A549 (cell line): Measurements from ENCODE around the gene WFIKKN1.

Experiments
- BHLHE40 ChIP-seq: IDR thresholded peaks from 2 replicates; pipeline ENCODE4 v1.6.1; 2012; ENCODE audit warnings: low read depth, low read length, inconsistent platforms
- EHMT2 ChIP-seq: fragments of 200-600 bp; sonication (generic); IDR thresholded peaks from 2 replicates; pipeline ENCODE4 v1.6.1; 2016; ENCODE audit warnings: antibody characterized with exemption, low read depth, mild to moderate bottlenecking, moderate library complexity
- EP300 ChIP-seq, 2 experiments: fragments of >200 bp; sonication (Bioruptor Twin); formaldehyde crosslinking; IDR thresholded peaks; 2 replicates in 1 of 2; 3 replicates in 1 of 2; pipeline ENCODE4 v1.6.1; 2016 to 2017
- FOSB ChIP-seq: fragments of 250-450 bp; sonication (Bioruptor Pico); IDR thresholded peaks from 2 replicates; pipeline ENCODE4 v1.5.0; 2020; ENCODE audit warnings: mild to moderate bottlenecking, moderate library complexity
- JUN ChIP-seq, 2 experiments: fragments of >200 bp; sonication (Bioruptor Twin); formaldehyde crosslinking; IDR thresholded peaks; 2 replicates in 1 of 2; 3 replicates in 1 of 2; pipeline ENCODE4 v1.6.1; 2016 to 2017
- POLR2A ChIP-seq: IDR thresholded peaks from 2 replicates; pipeline ENCODE4 v1.6.1; 2012; ENCODE audit warnings: mild to moderate bottlenecking, low read length
- RAD21 ChIP-seq, 2 experiments: fragments of >200 bp in 1 of 2; sonication (Bioruptor Twin) in 1 of 2; formaldehyde crosslinking in 1 of 2; IDR thresholded peaks in 1 of 2; conservative IDR thresholded peaks in 1 of 2; 2 replicates in 1 of 2; 3 replicates in 1 of 2; pipeline ENCODE4 v1.6.1; 2012 to 2018; ENCODE audit warnings: inconsistent platforms in 1 of 2
- RCOR1 ChIP-seq: fragments of 150-350 bp; IDR thresholded peaks from 2 replicates; pipeline ENCODE4 v1.6.1; 2014; ENCODE audit warnings: antibody characterized with exemption, low read length, low read depth
- TF ChIP-seq, protein P1 (sequence below): fragments of >200 bp; sonication (Bioruptor Twin); formaldehyde crosslinking; IDR thresholded peaks from 3 replicates; pipeline ENCODE4 v1.5.1; 2016
- TF ChIP-seq, protein P2 (sequence below): fragments of 200-600 bp; sonication (generic); IDR thresholded peaks from 2 replicates; pipeline ENCODE4 v1.6.1; 2016; ENCODE audit warnings: antibody characterized with exemption, mild to moderate bottlenecking, moderate library complexity

DNA sequence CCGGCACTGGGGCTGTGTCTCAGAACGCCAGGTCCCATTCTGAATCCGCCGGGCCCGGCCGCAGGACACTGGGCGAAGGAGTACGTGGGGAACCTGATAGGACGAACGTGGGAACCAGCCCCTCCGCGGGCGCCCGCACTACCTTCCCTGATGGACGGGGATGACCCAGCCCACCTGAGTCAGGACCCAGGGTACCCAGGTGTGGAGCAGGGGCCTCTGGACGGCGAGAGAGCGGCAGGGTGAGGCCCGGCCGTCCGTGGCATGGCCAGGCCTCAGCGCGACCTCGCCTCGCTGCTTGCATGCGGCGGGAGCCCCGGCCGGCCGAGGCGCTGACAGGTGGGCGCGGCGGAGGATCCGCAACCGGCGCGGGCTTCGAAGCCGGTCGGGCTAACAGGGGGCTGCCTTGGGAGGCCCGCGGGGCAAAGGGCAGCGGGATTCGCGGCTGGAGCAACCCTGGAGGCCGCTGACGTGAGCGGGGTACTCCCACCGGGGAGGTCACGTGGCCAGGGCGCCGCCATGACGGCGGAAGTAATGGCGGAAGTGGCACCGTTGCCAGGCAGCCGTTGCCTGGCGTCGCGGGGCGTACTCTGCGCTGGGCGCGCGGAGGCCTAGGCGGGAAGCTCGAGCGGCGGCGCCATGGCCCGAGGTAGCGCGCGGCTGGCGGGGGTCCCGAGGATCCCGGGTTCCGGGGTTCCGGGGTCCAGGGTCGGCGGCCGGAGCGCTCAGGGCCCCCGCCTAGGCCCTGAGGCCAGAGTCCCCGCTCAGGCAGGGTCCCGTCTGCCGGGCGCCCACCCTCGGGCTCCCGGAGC is 18.2 kb downstream of the WFIKKN1 start, which contains the start of gene WDR90:
- TF ChIP-seq, protein P1, sequence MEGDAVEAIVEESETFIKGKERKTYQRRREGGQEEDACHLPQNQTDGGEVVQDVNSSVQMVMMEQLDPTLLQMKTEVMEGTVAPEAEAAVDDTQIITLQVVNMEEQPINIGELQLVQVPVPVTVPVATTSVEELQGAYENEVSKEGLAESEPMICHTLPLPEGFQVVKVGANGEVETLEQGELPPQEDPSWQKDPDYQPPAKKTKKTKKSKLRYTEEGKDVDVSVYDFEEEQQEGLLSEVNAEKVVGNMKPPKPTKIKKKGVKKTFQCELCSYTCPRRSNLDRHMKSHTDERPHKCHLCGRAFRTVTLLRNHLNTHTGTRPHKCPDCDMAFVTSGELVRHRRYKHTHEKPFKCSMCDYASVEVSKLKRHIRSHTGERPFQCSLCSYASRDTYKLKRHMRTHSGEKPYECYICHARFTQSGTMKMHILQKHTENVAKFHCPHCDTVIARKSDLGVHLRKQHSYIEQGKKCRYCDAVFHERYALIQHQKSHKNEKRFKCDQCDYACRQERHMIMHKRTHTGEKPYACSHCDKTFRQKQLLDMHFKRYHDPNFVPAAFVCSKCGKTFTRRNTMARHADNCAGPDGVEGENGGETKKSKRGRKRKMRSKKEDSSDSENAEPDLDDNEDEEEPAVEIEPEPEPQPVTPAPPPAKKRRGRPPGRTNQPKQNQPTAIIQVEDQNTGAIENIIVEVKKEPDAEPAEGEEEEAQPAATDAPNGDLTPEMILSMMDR: no peak
- TF ChIP-seq, protein P2, sequence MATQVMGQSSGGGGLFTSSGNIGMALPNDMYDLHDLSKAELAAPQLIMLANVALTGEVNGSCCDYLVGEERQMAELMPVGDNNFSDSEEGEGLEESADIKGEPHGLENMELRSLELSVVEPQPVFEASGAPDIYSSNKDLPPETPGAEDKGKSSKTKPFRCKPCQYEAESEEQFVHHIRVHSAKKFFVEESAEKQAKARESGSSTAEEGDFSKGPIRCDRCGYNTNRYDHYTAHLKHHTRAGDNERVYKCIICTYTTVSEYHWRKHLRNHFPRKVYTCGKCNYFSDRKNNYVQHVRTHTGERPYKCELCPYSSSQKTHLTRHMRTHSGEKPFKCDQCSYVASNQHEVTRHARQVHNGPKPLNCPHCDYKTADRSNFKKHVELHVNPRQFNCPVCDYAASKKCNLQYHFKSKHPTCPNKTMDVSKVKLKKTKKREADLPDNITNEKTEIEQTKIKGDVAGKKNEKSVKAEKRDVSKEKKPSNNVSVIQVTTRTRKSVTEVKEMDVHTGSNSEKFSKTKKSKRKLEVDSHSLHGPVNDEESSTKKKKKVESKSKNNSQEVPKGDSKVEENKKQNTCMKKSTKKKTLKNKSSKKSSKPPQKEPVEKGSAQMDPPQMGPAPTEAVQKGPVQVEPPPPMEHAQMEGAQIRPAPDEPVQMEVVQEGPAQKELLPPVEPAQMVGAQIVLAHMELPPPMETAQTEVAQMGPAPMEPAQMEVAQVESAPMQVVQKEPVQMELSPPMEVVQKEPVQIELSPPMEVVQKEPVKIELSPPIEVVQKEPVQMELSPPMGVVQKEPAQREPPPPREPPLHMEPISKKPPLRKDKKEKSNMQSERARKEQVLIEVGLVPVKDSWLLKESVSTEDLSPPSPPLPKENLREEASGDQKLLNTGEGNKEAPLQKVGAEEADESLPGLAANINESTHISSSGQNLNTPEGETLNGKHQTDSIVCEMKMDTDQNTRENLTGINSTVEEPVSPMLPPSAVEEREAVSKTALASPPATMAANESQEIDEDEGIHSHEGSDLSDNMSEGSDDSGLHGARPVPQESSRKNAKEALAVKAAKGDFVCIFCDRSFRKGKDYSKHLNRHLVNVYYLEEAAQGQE: 0 out of 2 replicates have a peak, but pooled peaks have one; percentile 13
- TF ChIP-seq EHMT2: no peak
- no peak for TF ChIP-seq EP300 (IDR thresholded peaks at IDR 0.05)
- TF ChIP-seq FOSB (CRISPR knock-in tag): no peak
- TF ChIP-seq JUN (IDR thresholded peaks at IDR 0.05): peak in 1 of 2 experiments; percentile 78; a peak in 3 of 5 replicates
- TF ChIP-seq POLR2A: peak; percentile 57
- no peak for TF ChIP-seq RAD21 (conservative IDR thresholded peaks at IDR 0.05 in 1 of 2, IDR thresholded peaks at IDR 0.05 in 1 of 2)
- no peak for TF ChIP-seq BHLHE40
- TF ChIP-seq RCOR1: no peak
